ENCODE results near the gene APBB3.

DNA sequence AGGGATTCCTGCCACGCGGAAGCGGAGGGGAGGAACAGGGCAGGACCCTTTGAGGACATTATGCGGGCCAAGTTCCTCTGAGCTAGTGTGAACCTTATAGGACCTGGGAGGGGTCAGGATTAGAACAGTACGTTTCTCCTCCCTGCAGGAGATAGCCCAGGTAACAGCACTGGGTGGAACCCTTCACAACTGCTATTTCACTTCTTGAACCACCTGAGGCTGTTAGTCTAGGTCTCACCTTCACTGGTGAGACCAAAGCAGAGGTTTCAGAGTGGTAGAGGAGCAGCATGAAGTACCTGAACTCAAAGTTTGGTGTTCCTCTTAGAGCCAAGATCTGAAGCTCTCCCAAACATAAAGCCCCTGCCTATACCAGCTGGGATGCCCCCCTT is 16.1 kb downstream of the APBB3 start:
- TF ChIP-seq, protein P1, sequence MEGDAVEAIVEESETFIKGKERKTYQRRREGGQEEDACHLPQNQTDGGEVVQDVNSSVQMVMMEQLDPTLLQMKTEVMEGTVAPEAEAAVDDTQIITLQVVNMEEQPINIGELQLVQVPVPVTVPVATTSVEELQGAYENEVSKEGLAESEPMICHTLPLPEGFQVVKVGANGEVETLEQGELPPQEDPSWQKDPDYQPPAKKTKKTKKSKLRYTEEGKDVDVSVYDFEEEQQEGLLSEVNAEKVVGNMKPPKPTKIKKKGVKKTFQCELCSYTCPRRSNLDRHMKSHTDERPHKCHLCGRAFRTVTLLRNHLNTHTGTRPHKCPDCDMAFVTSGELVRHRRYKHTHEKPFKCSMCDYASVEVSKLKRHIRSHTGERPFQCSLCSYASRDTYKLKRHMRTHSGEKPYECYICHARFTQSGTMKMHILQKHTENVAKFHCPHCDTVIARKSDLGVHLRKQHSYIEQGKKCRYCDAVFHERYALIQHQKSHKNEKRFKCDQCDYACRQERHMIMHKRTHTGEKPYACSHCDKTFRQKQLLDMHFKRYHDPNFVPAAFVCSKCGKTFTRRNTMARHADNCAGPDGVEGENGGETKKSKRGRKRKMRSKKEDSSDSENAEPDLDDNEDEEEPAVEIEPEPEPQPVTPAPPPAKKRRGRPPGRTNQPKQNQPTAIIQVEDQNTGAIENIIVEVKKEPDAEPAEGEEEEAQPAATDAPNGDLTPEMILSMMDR (IDR thresholded peaks at IDR 0.05), result no peak
- TF ChIP-seq EZH2 (IDR thresholded peaks at IDR 0.05), result no peak
